ENCODE data around the gene NPC1.

- TF ChIP-seq CTCF (IDR thresholded peaks at IDR 0.05) (no peak), POLR2A (IDR thresholded peaks at IDR 0.05) (no peak)
These were observed 62.0 kb downstream of the NPC1 start for GRCh38 chr18:23524213-23524707.

Data from esophagus squamous epithelium (tissue), 4 donors.